Thyroid gland (tissue), 4 donors: ENCODE results near the gene PPARG.

Experiments
- CTCF ChIP-seq, 6 experiments: fragments of 200-600 bp in 3 of 6; fragments of 450-650 bp in 3 of 6; sonication (generic) in 3 of 6; IDR thresholded peaks; one replicate each; pipeline ENCODE4 v1.5.1; 2016 to 2019; ENCODE audit warnings: antibody characterized with exemption in 6 of 6, mild to moderate bottlenecking in 2 of 6, inconsistent platforms in 1 of 6, moderate library complexity in 1 of 6
- POLR2A ChIP-seq, 2 donors: fragments of 450-650 bp; IDR thresholded peaks; one replicate each; pipeline ENCODE4 v1.6.1; 2017; ENCODE audit warnings: antibody characterized with exemption in 2 of 2, mild to moderate bottlenecking in 2 of 2, moderate library complexity in 1 of 2

- no peak for TF ChIP-seq POLR2A (IDR thresholded peaks at IDR 0.05)
- no peak for TF ChIP-seq CTCF (IDR thresholded peaks at IDR 0.05)
These were observed 137.1 kb downstream of the PPARG start for GRCh38 chr3:12425850-12426579.
